C4-2B (cell line): ENCODE measurements around the gene CALR3.

Experiments used
- H3K27ac ChIP-seq: fragments of 450-650 bp; 2 replicates; pipeline ENCODE4 v1.5.1; 2017
- ZFX ChIP-seq: fragments of 450-650 bp; IDR thresholded peaks from 2 replicates; pipeline ENCODE4 v1.6.1; 2017
- TF ChIP-seq, protein P1 (sequence below): fragments of 450-650 bp; conservative IDR thresholded peaks from 2 replicates; pipeline ENCODE4 v1.5.1; 2017; ENCODE audit warnings: mild to moderate bottlenecking

CALR3 gene

DNA sequence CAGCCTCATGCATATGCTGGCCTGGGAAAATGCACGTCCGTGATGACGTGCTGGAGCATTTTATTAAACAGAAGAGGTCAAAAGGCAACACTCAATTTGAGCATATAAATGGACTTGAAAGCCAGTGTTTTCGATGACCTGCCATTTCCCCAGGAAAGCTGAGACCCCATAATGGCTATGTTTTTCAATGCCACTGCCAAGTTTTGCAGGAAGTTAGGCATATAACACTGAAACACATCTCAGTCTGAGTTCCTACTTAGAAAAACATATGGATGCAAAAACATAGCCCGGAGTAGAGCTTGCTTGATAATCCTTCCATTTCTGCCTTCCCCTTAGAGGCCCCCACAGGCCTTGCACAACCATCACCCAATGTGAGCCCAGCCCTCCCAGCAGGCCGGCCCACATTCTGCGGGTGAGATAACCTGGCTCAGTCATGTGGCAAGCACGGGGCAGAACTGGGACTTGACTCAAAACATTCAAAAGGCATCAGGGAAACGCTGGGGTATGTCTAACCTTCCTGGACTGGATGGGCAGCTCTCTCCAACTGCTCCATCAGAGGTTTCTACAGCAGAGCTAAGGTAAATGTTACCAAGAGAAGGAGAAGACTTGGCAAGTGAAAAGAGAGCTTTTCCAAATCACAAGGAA is 49.1 kb downstream of the CALR3 start:
- TF ChIP-seq ZFX: no peak
- TF ChIP-seq, protein P1, sequence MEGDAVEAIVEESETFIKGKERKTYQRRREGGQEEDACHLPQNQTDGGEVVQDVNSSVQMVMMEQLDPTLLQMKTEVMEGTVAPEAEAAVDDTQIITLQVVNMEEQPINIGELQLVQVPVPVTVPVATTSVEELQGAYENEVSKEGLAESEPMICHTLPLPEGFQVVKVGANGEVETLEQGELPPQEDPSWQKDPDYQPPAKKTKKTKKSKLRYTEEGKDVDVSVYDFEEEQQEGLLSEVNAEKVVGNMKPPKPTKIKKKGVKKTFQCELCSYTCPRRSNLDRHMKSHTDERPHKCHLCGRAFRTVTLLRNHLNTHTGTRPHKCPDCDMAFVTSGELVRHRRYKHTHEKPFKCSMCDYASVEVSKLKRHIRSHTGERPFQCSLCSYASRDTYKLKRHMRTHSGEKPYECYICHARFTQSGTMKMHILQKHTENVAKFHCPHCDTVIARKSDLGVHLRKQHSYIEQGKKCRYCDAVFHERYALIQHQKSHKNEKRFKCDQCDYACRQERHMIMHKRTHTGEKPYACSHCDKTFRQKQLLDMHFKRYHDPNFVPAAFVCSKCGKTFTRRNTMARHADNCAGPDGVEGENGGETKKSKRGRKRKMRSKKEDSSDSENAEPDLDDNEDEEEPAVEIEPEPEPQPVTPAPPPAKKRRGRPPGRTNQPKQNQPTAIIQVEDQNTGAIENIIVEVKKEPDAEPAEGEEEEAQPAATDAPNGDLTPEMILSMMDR: no peak
- H3K27ac ChIP-seq: no peak overlapping the region

DNA sequence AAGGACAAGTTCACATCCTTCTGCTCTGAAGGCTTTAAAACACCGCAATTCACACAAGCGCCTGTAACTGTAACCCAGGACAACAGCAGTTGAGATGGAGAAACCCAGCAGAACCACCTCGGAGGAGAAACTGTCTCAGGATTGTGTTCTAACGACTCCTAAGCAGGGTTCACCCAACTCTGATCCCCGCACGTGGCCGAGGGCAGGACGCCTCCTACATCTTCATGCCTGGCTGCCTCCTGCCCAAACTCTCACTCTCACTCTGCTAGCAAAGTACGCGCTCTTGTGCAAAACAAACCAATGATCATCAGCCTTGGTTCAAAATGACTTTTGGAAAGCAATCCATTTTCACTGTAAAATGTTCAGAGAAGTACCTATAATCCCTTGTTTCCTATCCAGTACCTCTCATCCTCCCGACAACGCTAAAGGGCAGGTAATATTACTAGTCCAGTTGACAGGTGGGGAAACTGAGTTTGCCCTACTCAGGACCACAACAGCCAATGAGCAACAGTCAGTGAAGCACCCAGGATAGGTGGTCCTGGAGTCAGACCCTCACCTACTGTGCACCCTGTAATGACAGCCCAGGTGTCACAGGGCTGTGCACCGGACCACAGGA is 49.8 kb downstream of the CALR3 start:
- H3K27ac ChIP-seq: no peak overlapping the region
- TF ChIP-seq ZFX: no peak
- TF ChIP-seq, protein P1: no peak

DNA sequence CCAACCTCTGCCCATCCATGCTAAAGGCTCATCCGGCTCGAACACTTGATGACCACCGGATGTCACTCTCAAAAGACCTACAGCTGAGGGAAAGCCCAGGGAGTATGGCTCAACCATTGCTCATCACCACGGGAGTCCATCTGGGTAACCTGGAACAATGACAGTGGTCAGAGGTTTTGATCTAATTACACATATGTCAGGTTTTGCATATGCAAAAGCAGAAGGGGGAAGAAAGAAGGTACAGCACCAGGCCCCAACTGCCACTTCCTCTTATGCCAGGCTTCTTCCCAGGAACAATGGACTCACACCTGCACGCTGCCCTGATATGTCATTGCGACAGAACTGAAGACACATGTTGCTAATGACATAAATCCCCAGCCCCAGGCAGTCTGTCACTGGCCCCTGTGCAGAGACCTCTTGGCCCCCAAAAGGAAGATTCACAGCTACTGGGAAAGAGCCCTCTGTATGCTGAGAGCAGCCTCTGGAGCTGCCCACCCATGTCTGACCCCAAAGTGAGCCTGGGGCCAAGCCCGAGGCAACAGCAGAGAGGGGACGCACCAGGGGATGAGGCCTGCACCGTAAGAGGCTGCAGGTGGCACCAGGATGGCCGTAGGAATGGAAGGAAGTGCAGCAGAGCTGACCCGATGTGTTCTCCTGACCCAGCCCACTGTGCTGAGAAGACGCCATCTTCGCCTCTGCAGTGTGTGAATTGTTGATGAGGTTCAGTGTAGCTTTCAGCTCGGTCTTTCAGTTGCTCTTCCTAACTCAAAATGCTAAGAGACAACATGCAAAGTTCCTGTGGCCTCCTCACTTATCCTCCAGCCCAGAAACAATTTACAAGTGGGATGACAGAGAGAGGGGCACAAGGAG is 50.5 kb downstream of the CALR3 start:
- no peak for TF ChIP-seq ZFX
- TF ChIP-seq, protein P1: no peak
- no peak overlapping the region for H3K27ac ChIP-seq

DNA sequence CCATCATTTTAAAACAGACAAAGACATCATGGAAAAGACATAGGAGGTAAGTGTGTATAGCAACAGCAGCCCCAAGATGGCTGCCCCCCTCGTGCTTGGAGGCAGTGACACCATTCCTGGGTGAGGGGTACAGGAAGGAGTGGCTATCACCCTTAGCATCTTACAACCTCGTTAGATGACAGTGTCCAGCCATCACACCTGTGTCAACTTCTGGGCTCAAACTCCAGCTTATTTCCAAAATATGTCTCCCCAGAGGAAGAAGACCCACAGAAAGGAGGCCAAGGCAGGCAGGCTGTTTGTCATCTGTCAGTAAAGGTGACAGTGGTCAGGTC is 51.7 kb downstream of the CALR3 start:
- TF ChIP-seq ZFX: no peak
- TF ChIP-seq, protein P1: no peak
- H3K27ac ChIP-seq: no peak overlapping the region

DNA sequence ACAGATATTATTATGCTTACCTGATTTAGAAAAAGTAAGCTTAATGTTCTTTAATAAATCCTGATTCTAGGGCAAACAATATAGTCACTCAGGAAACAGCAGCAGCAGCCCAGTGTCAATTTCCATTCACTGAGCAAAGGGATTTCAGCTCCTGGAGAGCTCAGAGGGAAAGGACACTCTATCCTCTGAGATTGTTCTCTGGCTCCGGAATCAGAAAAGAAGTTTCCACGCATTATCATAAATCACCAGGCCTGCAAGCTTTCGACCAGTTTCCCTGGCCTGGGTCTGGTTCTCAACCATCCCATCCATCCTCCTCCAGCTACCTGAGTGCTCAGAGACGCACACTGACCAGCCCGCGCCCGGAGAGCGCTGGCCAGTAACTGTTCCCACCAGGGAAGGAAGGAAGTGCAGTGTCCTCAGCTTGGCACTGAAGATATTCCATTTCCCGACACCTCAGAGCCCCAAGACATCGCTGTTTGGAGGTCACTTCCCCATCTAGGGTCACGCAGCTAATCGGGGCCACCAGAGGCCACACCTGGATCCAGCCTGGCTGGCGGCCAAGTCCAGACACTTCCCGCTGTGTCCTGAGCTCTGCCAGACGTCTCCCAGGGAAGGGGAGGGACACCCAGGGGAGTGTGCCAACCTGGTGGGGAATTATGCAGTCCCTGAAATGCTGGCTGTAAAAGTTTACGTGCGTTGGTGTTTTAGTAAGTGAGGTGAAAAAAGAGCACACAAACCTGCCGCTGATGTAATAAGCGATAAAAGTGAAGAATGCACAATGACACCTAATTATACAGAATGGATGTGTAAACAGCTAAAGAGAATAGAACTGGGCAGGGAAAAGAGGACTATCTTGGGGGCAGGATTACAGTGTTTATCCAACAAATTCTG is 53.3 kb downstream of the CALR3 start:
- TF ChIP-seq ZFX: no peak
- TF ChIP-seq, protein P1: no peak
- peak overlapping the region; percentile 8; the same call in 1 of the 2 replicates for H3K27ac ChIP-seq

DNA sequence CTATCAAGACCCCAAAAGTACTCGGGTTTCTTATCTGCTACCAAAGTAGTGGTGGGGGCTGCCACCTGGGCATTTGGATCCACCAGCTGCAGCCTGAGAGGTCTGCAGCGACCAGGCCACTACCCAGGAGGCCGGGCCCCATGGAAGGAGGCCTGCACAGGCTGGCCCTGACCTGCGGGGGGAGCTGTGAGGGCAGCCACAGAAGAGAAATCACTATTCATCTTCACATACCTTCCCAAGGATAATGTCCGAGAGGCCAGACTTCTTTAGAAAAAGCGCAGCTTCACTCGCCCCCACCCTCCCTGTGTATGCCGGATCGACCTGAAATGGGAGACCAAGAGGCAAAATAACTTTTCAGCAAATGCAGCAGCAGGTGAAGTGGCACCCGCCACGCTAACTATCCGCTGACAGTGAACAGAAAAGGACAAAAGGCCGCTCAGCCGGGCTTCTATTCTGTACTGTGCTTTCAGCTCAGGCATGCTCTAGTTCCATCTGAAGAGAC is 54.3 kb downstream of the CALR3 start:
- H3K27ac ChIP-seq: no peak overlapping the region
- TF ChIP-seq ZFX: no peak
- TF ChIP-seq, protein P1: no peak; the same call in 1 of the 2 replicates
